RWPE2 (cell line): ENCODE results near the gene BMAL1.
A peak's percentile ranks its signal among the peaks of the same experiment; 100 is the strongest.

Experiments
- ATAC-seq: fragments of 200-7000 bp; cut with Tn5 transposase; 3 replicates; pipeline ENCODE4 v1.9.1; 2021; ENCODE audit warnings: low read depth
- DNase-seq: peaks from one replicate; pipeline ENCODE4 v3.0.0-alpha.2; 2020; ENCODE audit warnings: low spot score
- H3K27ac ChIP-seq: fragments of 450-650 bp; 2 replicates; pipeline ENCODE4 v1.5.1; 2017; ENCODE audit warnings: mild to moderate bottlenecking; ENCODE audit not compliant: poor library complexity, severe bottlenecking
- H3K27me3 ChIP-seq: fragments of 250-450 bp; sonication (Bioruptor Pico); 2 replicates; pipeline ENCODE4 v1.5.1; 2021; ENCODE audit warnings: mild to moderate bottlenecking, moderate library complexity; ENCODE audit not compliant: insufficient read depth, poor library complexity, severe bottlenecking
- H3K36me3 ChIP-seq: fragments of 250-450 bp; sonication (Bioruptor Pico); 2 replicates; pipeline ENCODE4 v1.5.1; 2020; ENCODE audit warnings: low read depth, mild to moderate bottlenecking, moderate library complexity
- H3K4me1 ChIP-seq: fragments of 250-450 bp; sonication (Bioruptor Pico); 2 replicates; pipeline ENCODE4 v1.5.1; 2021; ENCODE audit warnings: mild to moderate bottlenecking, moderate library complexity; ENCODE audit not compliant: insufficient read depth, poor library complexity, severe bottlenecking
- H3K4me3 ChIP-seq: fragments of 250-450 bp; sonication (Bioruptor Pico); 2 replicates; pipeline ENCODE4 v1.5.1; 2021; ENCODE audit warnings: mild to moderate bottlenecking, moderate library complexity; ENCODE audit not compliant: severe bottlenecking
- H3K9me3 ChIP-seq: fragments of 250-450 bp; sonication (Bioruptor Pico); 2 replicates; pipeline ENCODE4 v1.5.1; 2021; ENCODE audit warnings: mild to moderate bottlenecking, moderate library complexity; ENCODE audit not compliant: severe bottlenecking
- CTCF ChIP-seq: fragments of 450-650 bp; IDR thresholded peaks from one replicate; pipeline ENCODE4 v1.5.1; 2017; ENCODE audit warnings: mild to moderate bottlenecking, moderate library complexity; ENCODE audit not compliant: poor library complexity, severe bottlenecking

BMAL1 gene

DNA sequence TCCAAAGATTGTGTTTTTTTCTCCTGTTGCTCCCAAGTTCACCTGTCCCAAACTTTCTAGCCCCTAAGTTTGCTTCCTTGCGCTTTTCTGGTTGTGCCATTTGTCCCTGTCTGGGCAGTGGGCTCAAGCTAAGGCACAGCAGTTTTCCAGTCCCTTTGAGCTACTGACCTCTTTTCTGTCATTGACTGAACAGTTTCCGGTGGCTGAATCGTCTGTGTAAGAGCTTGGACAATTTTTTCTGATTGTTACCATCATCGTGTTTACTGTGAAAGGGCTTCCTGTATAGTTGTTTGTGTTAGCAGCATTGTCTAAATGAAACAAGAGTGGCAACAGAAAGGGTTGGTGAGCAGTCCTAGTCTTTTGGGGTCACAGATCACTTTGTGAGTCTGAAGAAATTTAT, 49.8 kb downstream of the BMAL1 start:
- TF ChIP-seq CTCF: no peak
- H3K27me3 ChIP-seq: no peaks in the 10 kb centered on the region
- H3K4me3 ChIP-seq: no peak overlapping the region
- no peak overlapping the region for H3K27ac ChIP-seq
- no peak for ATAC-seq
- 0 out of 2 replicates have a peak, but pooled peaks cover 3% of the 10 kb centered on the region for H3K36me3 ChIP-seq
- DNase-seq: no peak
- peaks cover 17% of the 10 kb centered on the region for H3K4me1 ChIP-seq
- H3K9me3 ChIP-seq: no peaks in the 10 kb centered on the region

GRCh38 chr11:13328286-13328685, 50.7 kb downstream of the BMAL1 start:
- 0 out of 2 replicates have a peak, but pooled peaks cover 3% of the 10 kb centered on the region for H3K36me3 ChIP-seq
- H3K9me3 ChIP-seq: no peaks in the 10 kb centered on the region
- no peak for DNase-seq
- no peak for TF ChIP-seq CTCF
- H3K27me3 ChIP-seq: no peaks in the 10 kb centered on the region
- no peak overlapping the region for H3K27ac ChIP-seq
- ATAC-seq: no peak
- peaks cover 26% of the 10 kb centered on the region for H3K4me1 ChIP-seq
- H3K4me3 ChIP-seq: no peak overlapping the region

DNA sequence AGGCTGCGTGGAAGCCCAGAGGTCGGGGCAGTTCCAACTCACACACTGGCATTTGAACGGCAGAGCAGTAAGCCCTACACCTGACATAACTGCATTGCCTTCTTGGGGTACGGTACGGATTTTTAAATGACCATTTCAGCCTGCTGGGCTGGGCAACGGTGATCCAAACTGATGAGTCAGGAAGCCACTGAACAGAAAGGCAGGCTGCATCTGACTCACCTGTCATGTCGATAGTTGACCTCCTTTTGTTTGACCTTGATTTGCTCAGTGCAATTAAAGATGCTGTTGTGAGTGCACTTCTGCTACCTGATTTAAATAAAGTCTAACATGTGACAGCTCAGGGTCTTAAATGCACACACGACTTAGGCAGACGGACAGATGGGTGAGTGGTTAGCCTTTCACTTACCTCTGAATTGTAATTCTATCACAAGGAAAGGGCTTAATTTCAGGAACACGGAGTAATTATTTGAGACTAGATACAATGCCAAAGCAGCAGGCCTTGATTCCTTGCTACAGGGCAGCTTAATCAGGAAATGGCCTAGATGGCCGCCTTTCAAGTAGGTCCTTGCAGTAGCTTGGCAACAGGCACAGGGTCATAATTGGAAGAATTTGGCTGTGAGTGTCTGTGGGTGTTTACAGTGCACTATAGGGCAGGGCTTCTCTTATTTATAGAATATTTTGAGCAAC, 52.2 kb downstream of the BMAL1 start:
- Histone ChIP-seq H3K4me1 (peaks cover 41% of the 10 kb centered on the region), H3K36me3 (no peaks in the 10 kb centered on the region), H3K27me3 (no peaks in the 10 kb centered on the region), H3K27ac (no peak overlapping the region), H3K9me3 (no peaks in the 10 kb centered on the region), H3K4me3 (no peak overlapping the region)
- no peak for DNase-seq
- ATAC-seq: peak; percentile 55
- TF ChIP-seq CTCF: no peak

DNA sequence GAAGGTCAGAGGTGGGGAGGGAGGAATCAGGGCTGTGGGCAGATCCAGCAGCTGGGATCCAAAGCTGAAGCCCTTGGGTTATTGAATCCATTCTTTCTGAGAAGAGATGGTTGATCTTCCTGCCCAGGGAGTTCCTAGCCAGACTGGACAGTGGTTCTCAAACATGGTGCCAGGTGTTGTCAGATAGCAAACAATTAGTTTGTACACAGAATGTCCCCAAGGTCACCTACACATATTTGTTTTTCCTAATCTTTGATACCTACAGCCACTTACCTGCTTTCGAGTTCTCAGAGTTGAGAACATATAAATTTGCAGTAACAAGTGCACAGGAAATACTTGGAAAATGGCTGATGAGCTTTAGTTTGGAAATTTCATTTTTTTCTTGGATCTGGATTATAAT, 54.5 kb downstream of the BMAL1 start:
- no peak for DNase-seq
- no peak for TF ChIP-seq CTCF
- H3K27ac ChIP-seq: peak overlapping the region; percentile 89

DNA sequence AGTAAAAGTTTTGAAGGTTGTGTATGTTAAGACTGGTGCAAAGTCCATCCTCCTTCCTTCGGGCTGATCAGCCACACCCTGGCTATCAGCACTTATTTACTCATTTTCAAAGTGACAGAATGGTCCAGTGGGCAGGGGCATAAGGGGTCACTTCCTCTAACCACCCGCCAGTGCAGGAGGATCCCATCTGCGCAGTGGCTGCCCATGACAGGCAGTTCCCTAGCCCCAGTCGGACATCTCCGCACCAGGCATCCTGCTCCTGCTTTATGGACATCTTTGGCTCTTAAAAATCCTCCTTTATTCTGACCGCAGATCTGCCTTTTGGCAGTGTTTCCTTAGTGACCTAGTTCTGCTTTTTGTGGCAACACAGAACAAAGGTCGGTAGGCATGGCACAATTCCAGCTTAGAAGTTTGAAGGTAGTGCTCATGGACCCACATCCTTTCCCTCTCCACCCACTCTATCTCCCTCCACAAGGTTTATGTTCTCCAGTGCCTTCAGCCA, 55.9 kb downstream of the BMAL1 start:
- Histone ChIP-seq H3K27me3 (no peaks in the 10 kb centered on the region), H3K36me3 (no peaks in the 10 kb centered on the region), H3K4me3 (no peak overlapping the region), H3K9me3 (no peaks in the 10 kb centered on the region), H3K4me1 (peaks cover 70% of the 10 kb centered on the region), H3K27ac (peak overlapping the region; percentile 89)
- ATAC-seq (peak; percentile 20), DNase-seq (no peak)
- TF ChIP-seq CTCF: no peak

More for the DNA sequence above, 54.5 kb downstream of the BMAL1 start:
- ATAC-seq: no peak
- Histone ChIP-seq H3K36me3 (no peaks in the 10 kb centered on the region), H3K27me3 (no peaks in the 10 kb centered on the region), H3K4me1 (peaks cover 59% of the 10 kb centered on the region), H3K4me3 (no peak overlapping the region), H3K9me3 (no peaks in the 10 kb centered on the region)
